ENCODE results near the gene PBX3. TPM values are rescaled to one million over a fixed set of nuclear protein-coding genes. Genes with fewer than 3 reads are reported as not detected.

The PBX3 gene
- total RNA-seq, 1 donor from 2014 or later = 71.6 TPM

GRCh38 chr9:125835655-125836054 is 88.5 kb downstream of the PBX3 start:
- no peaks in the 10 kb centered on the region for H3K36me3 Mint-ChIP-seq (ENCODE audit: low read depth)
- no peaks in the 10 kb centered on the region for H3K27me3 Mint-ChIP-seq (ENCODE audit: low read depth)
- peaks cover 12% of the 10 kb centered on the region for H3K4me1 Mint-ChIP-seq
- no peak overlapping the region for H3K4me3 Mint-ChIP-seq
- no peaks in the 10 kb centered on the region for H3K9me3 Mint-ChIP-seq
- TF ChIP-seq, protein P1, sequence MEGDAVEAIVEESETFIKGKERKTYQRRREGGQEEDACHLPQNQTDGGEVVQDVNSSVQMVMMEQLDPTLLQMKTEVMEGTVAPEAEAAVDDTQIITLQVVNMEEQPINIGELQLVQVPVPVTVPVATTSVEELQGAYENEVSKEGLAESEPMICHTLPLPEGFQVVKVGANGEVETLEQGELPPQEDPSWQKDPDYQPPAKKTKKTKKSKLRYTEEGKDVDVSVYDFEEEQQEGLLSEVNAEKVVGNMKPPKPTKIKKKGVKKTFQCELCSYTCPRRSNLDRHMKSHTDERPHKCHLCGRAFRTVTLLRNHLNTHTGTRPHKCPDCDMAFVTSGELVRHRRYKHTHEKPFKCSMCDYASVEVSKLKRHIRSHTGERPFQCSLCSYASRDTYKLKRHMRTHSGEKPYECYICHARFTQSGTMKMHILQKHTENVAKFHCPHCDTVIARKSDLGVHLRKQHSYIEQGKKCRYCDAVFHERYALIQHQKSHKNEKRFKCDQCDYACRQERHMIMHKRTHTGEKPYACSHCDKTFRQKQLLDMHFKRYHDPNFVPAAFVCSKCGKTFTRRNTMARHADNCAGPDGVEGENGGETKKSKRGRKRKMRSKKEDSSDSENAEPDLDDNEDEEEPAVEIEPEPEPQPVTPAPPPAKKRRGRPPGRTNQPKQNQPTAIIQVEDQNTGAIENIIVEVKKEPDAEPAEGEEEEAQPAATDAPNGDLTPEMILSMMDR (conservative IDR thresholded peaks at IDR 0.05) = no peak
- DNase-seq (ENCODE audit: low read depth, low spot score) = no peak
- H3K27ac Mint-ChIP-seq (ENCODE audit: unreplicated experiment) = no peak overlapping the region

DNA sequence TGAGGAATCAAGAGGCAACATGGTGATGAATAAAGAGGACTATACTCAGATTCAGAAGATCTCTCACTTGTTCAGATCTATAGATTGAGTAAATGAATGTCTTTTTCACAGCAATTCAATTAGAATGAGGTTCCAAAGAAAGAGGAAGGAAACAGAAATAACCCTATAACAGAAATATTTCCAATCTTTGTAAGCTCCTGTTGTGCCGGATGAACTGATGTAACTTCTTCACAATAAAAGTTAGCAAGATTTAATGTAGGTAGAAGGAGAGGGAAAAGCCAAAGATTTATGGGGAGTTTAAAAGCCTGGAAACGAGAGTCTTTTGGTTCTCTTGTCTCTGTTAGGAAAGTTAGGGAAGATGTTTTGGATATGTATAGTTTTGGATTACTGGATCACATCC is 92.1 kb downstream of the PBX3 start:
- no peaks in the 10 kb centered on the region for H3K9me3 Mint-ChIP-seq
- no peak overlapping the region for H3K4me3 Mint-ChIP-seq
- H3K36me3 Mint-ChIP-seq (ENCODE audit: low read depth) = no peaks in the 10 kb centered on the region
- TF ChIP-seq, protein P1 (conservative IDR thresholded peaks at IDR 0.05) = no peak
- H3K4me1 Mint-ChIP-seq = peaks cover 42% of the 10 kb centered on the region
- no peak for DNase-seq (ENCODE audit: low read depth, low spot score)
- H3K27ac Mint-ChIP-seq (ENCODE audit: unreplicated experiment) = no peak overlapping the region
- H3K27me3 Mint-ChIP-seq (ENCODE audit: low read depth) = no peaks in the 10 kb centered on the region

- Mint-ChIP-seq H3K36me3 (ENCODE audit: low read depth) (no peaks in the 10 kb centered on the region), H3K27ac (ENCODE audit: unreplicated experiment) (no peak overlapping the region), H3K27me3 (ENCODE audit: low read depth) (no peaks in the 10 kb centered on the region), H3K9me3 (no peaks in the 10 kb centered on the region), H3K4me3 (no peak overlapping the region), H3K4me1 (peaks cover 52% of the 10 kb centered on the region)
- TF ChIP-seq, protein P1 (conservative IDR thresholded peaks at IDR 0.05) = no peak
- DNase-seq (ENCODE audit: low read depth, low spot score) = no peak
Measured at GRCh38 chr9:125841444-125841843, 94.3 kb downstream of the PBX3 start.

DNA sequence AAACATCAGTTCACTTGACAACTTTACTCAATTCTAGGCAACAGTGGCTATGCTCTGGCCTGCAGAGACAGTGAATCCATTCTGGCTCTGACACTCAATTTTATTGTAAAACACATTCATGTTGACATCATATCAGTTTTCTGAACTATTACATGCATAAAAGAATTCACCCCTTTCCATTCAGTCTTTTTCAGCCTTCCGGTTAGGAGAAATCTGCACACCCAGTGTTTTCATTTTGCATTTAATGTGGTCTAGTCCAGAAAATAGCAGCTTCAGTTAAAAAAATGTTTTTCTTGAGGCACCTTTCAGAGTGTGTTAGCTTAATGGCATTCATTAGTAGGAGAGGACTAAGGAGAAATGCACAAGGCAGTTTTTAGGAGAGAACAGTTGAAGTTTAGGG is 95.1 kb downstream of the PBX3 start:
- no peak overlapping the region for H3K4me3 Mint-ChIP-seq

DNA sequence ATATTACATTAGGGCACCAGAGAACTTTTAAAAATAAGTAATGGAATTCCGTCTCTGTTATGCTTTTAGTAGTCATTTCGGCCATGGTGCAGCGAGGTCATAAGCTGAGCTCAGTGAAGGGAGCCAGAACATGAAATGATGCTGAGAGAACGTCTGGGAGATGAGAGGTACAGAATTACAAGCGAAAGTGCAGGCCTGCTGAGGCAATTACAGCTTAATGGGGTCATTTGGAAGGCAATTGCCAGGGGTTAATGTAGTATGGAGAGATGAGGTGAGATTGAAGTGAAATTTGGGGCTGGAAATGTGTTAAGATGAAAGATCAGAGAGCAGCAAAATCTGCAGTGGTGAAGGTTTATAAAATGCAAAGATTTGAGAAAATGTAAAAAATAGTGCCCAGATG is 96.5 kb downstream of the PBX3 start:
- Mint-ChIP-seq H3K27ac (ENCODE audit: unreplicated experiment) (no peak overlapping the region), H3K9me3 (no peaks in the 10 kb centered on the region), H3K27me3 (ENCODE audit: low read depth) (no peaks in the 10 kb centered on the region)

More for the DNA sequence above, 95.1 kb downstream of the PBX3 start:
- H3K27me3 Mint-ChIP-seq (ENCODE audit: low read depth) = no peaks in the 10 kb centered on the region
- no peaks in the 10 kb centered on the region for H3K36me3 Mint-ChIP-seq (ENCODE audit: low read depth)
- TF ChIP-seq, protein P1 (conservative IDR thresholded peaks at IDR 0.05) = no peak
- no peak for DNase-seq (ENCODE audit: low read depth, low spot score)
- no peak overlapping the region for H3K27ac Mint-ChIP-seq (ENCODE audit: unreplicated experiment)
- peaks cover 52% of the 10 kb centered on the region for H3K4me1 Mint-ChIP-seq
- H3K9me3 Mint-ChIP-seq = no peaks in the 10 kb centered on the region

More for the DNA sequence above, 96.5 kb downstream of the PBX3 start:
- Mint-ChIP-seq H3K4me3 (no peak overlapping the region), H3K36me3 (ENCODE audit: low read depth) (no peaks in the 10 kb centered on the region), H3K4me1 (peaks cover 52% of the 10 kb centered on the region)
- no peak for DNase-seq (ENCODE audit: low read depth, low spot score)
- TF ChIP-seq, protein P1 (conservative IDR thresholded peaks at IDR 0.05) = no peak
